ENCODE results near the gene MAP4K2. TPM values are rescaled to one million over a fixed set of nuclear protein-coding genes. Genes with fewer than 3 reads are reported as not detected.

MAP4K2 gene
- polyA plus RNA-seq, 3 donors, result 9.9 to 38.0 (median 12.6) TPM

GRCh38 chr11:64794526-64794925 is 8.5 kb downstream of the MAP4K2 start:
- Histone ChIP-seq H3K4me3 (replicated peaks in 1 of 3; ENCODE audit: low read depth in 2 of 3, low read length in 3 of 3) (no peak overlapping the region), H3K4me2 (replicated peaks; ENCODE audit: extremely low read depth, low read length, poor library complexity, severe bottlenecking) (no peak overlapping the region), H3K4me1 (ENCODE audit: control insufficient read depth in 1 of 2, insufficient read depth in 2 of 2, low read length in 2 of 2) (no peaks in the 10 kb centered on the region), H2AFZ (ENCODE audit: insufficient read depth, low read depth, low read length, poor library complexity, severe bottlenecking) (no peak overlapping the region), H4K20me1 (ENCODE audit: insufficient read depth, low read length) (peaks cover 5% of the 10 kb centered on the region), H3K9ac (ENCODE audit: insufficient read depth, low read length, poor library complexity, severe bottlenecking) (no peak overlapping the region), H3K9me3 (replicated peaks in 1 of 2; ENCODE audit: control insufficient read depth in 1 of 2, insufficient read depth in 1 of 2, low read length in 2 of 2) (no peaks in the 10 kb centered on the region), H3K79me2 (ENCODE audit: insufficient read depth, low read length) (no peaks in the 10 kb centered on the region), H3K27me3 (ENCODE audit: control insufficient read depth in 2 of 2, insufficient read depth in 2 of 2, low read length in 2 of 2) (no peaks in the 10 kb centered on the region), H3K27ac (ENCODE audit: low read depth in 1 of 2, low read length in 2 of 2) (no peak overlapping the region), H3K36me3 (replicated peaks in 1 of 2; ENCODE audit: control insufficient read depth in 1 of 2, insufficient read depth in 2 of 2, low read length in 2 of 2) (peaks cover 60 to 61% of the 10 kb centered on the region in 2 donors)
- Mint-ChIP-seq H3K4me1 (peaks cover 13% of the 10 kb centered on the region), H3K27ac (peak overlapping the region in 2 of 7 donors; percentile 11 to 48), H3K36me3 (peaks cover 61 to 81% of the 10 kb centered on the region in 2 donors), H3K27me3 (ENCODE audit: low read depth in 3 of 3) (peaks cover 0 to 2% (median 1%) of the 10 kb centered on the region in 3 donors), H3K9me3 (peaks cover 0 to 3% (median 0%) of the 10 kb centered on the region in 7 donors), H3K4me3 (no peak overlapping the region)
- 93% methylated on average over 9 of the region's 10 CpGs for WGBS (ENCODE audit: insufficient coverage)
- TF ChIP-seq, protein P1, sequence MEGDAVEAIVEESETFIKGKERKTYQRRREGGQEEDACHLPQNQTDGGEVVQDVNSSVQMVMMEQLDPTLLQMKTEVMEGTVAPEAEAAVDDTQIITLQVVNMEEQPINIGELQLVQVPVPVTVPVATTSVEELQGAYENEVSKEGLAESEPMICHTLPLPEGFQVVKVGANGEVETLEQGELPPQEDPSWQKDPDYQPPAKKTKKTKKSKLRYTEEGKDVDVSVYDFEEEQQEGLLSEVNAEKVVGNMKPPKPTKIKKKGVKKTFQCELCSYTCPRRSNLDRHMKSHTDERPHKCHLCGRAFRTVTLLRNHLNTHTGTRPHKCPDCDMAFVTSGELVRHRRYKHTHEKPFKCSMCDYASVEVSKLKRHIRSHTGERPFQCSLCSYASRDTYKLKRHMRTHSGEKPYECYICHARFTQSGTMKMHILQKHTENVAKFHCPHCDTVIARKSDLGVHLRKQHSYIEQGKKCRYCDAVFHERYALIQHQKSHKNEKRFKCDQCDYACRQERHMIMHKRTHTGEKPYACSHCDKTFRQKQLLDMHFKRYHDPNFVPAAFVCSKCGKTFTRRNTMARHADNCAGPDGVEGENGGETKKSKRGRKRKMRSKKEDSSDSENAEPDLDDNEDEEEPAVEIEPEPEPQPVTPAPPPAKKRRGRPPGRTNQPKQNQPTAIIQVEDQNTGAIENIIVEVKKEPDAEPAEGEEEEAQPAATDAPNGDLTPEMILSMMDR (IDR thresholded peaks at IDR 0.05), result no peak
- DNase-seq, result no peak
- intact Hi-C loops (cut with micrococcal nuclease), result no loop called here

DNA sequence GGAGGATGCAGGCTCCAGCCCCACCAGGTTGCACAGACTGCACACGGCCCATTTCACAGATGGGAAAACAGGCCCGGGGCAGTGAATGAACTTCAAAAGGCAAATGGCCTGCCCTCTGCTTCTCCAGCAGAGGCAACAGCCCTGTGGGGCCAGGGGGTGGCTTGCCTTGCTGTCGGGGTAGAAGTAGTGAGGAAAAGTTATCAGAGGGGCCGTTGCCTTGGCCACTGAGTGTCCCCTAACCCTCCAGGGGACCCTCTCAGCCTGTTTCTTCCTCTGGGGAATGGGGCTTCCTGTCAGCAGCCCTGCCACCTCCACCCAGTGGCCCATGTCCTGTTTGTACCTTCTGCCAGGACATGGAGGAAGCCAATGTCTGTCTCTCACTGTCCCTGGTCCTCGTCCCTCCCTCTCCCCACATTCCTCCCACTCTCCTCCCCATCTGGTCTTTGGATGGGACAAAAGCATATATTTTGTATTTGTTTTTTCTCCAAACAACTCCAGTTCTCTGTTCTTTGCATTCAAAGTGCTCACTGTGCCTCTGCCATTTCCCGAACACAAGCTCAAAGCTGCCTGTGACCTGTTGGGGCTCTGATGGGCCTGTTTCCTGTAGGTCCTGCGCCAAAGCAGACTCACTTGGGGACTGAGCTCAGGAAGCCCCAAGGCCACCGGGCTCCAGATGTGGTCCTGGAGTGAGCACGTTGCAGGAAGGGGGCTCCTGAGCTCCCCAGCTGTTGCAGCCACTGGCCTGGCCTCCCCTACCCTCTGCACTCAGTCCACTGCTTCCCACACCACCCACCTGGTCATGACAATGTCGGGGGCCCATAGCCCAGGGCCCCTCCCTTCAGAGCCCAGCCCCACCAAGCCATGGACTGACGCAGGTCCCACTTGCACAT is 9.5 kb downstream of the MAP4K2 start:
- Histone ChIP-seq H2AFZ (ENCODE audit: insufficient read depth, low read depth, low read length, poor library complexity, severe bottlenecking) (no peak overlapping the region), H3K9me3 (replicated peaks in 1 of 2; ENCODE audit: control insufficient read depth in 1 of 2, insufficient read depth in 1 of 2, low read length in 2 of 2) (no peaks in the 10 kb centered on the region), H3K79me2 (ENCODE audit: insufficient read depth, low read length) (no peaks in the 10 kb centered on the region), H3K36me3 (replicated peaks in 1 of 2; ENCODE audit: control insufficient read depth in 1 of 2, insufficient read depth in 2 of 2, low read length in 2 of 2) (peaks cover 61% of the 10 kb centered on the region in 2 donors), H4K20me1 (ENCODE audit: insufficient read depth, low read length) (peaks cover 5% of the 10 kb centered on the region), H3K9ac (ENCODE audit: insufficient read depth, low read length, poor library complexity, severe bottlenecking) (no peak overlapping the region), H3K27ac (ENCODE audit: low read depth in 1 of 2, low read length in 2 of 2) (no peak overlapping the region), H3K27me3 (ENCODE audit: control insufficient read depth in 2 of 2, insufficient read depth in 2 of 2, low read length in 2 of 2) (no peaks in the 10 kb centered on the region), H3K4me3 (replicated peaks in 1 of 3; ENCODE audit: low read depth in 2 of 3, low read length in 3 of 3) (no peak overlapping the region), H3K4me2 (replicated peaks; ENCODE audit: extremely low read depth, low read length, poor library complexity, severe bottlenecking) (no peak overlapping the region), H3K4me1 (ENCODE audit: control insufficient read depth in 1 of 2, insufficient read depth in 2 of 2, low read length in 2 of 2) (no peaks in the 10 kb centered on the region)
- 50% methylated on average over 7 of the region's 11 CpGs for WGBS (ENCODE audit: insufficient coverage)
- Mint-ChIP-seq H3K4me1 (peaks cover 8% of the 10 kb centered on the region), H3K27me3 (ENCODE audit: low read depth in 3 of 3) (peaks cover 0 to 2% (median 1%) of the 10 kb centered on the region in 3 donors), H3K27ac (peak overlapping the region in 3 of 7 donors; percentile 30 to 56 (median 37)), H3K36me3 (peaks cover 59 to 80% of the 10 kb centered on the region in 2 donors), H3K4me3 (no peak overlapping the region), H3K9me3 (peaks cover 0 to 3% (median 0%) of the 10 kb centered on the region in 7 donors)
- intact Hi-C loops (cut with micrococcal nuclease), result no loop called here
- no peak for DNase-seq
- TF ChIP-seq, protein P1 (IDR thresholded peaks at IDR 0.05), result no peak

All from CD14-positive monocyte (primary cell).